HUDEP-2 (cell line): Measurements from ENCODE around the gene EGFL7.
"Not testable (repeated sequence)": the region's sequence is repeated elsewhere in the genome, so short reads cannot be mapped to it uniquely, and the experiment has no call there.

Experiments used
- DNase-seq, 76 experiments: peaks; one replicate each; lab custom pipeline; 2025; ENCODE audit not compliant: unreplicated experiment in 76 of 76; lab: John Stamatoyannopoulos, UW

The EGFL7 gene

GRCh38 chr9:136624184-136624951 lies 38.3 kb upstream of the EGFL7 start:
- DNase-seq, result no peak

- DNase-seq, result no peak
Measured at GRCh38 chr9:136625101-136626065, 37.3 kb upstream of the EGFL7 start.

GRCh38 chr9:136626066-136626725 lies 36.5 kb upstream of the EGFL7 start:
- DNase-seq, result no peak

DNA sequence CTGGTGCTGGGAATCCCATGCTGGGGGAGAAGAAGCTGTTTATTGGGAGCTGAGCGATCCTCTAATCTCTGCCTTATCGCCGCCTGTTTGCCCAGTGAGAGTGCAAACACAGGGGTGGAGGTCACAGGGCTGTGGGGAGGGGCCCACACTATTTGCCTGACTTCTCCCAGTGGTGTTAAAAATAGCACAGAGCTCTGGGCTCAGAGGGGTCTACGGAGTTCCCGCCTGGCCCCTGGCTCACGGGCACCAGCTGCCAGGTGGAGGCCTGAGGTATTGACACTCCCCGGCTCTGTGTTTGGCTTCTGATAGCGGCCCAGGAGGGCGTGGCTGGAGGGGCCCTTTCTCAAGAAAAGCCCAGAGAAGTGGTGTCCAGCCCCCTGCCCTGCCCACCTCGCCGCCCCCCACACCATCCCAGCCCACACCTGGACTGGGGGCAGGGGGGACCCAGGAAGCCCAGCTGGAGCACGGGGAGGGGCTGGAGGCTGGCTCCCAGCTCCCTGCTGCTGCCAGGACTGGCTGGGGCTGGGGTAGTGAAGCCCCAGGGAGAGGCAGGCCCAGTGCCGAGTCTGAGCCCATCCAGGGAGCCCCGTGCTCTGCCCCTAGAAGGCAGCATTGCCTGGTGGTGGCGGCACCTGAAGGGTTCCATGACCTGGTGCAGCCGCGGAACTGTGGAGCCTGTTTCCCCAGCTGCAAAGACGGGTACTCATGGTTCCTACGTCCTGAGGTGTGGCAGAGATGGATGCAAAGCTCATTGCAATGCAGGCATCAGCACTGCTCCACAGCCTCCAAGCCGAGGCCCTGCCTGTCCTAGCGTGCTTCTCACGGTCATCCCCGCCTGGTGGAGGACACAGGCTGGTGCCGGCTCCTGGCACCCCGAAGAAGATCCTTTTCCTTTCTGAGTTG lies 35.7 kb upstream of the EGFL7 start:
- no peak for DNase-seq

- no peak for DNase-seq
Measured at GRCh38 chr9:136627703-136628102, 35.0 kb upstream of the EGFL7 start.

- DNase-seq, result no peak
Measured at GRCh38 chr9:136628268-136628667, 34.4 kb upstream of the EGFL7 start.

- DNase-seq, result no peak
Measured at GRCh38 chr9:136629001-136629878, 33.5 kb upstream of the EGFL7 start.

- peak in 8 of 76 experiments; percentile 4 to 21 (median 12) for DNase-seq
Measured at GRCh38 chr9:136629879-136630661, 32.6 kb upstream of the EGFL7 start.

DNA sequence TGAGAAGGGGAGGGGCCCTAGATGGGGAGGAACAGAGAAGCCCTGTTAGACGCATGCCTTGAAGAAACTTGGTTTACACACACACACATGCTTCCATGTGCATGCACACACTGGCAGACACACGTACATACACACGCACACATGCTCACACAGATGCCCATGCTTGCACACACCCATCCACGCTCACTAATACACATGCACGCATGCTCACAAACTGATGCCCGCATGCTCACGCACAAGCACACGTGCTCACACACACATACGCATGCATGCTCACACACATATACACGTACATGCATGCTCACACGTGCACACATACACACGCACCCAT lies 32.1 kb upstream of the EGFL7 start:
- no peak for DNase-seq

GRCh38 chr9:136631038-136632000 lies 31.4 kb upstream of the EGFL7 start:
- DNase-seq, result peak in 61 of 76 experiments; percentile 8 to 74 (median 55)

DNA sequence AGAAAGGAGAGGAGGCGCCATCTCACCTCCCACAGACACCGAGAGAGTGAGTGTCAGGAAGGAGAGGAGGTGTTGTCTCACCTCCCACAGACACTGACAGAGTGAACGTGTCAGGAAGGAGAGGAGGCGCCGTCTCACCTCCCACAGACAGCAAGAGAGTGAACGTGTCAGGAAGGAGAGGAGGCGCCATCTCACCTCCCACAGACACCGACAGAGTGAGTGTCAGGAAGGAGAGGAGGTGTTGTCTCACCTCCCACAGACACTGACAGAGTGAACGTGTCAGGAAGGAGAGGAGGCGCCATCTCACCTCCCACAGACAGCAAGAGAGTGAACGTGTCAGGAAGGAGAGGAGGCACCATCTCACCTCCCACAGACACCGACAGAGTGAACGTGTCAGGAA lies 30.6 kb upstream of the EGFL7 start:
- DNase-seq, result not testable (repeated sequence)

- DNase-seq, result not testable (repeated sequence)
Measured at GRCh38 chr9:136632491-136633106, 30.1 kb upstream of the EGFL7 start.

GRCh38 chr9:136634904-136635303 lies 27.8 kb upstream of the EGFL7 start:
- DNase-seq, result no peak

- no peak for DNase-seq
Measured at GRCh38 chr9:136640171-136641111, 22.3 kb upstream of the EGFL7 start.

DNA sequence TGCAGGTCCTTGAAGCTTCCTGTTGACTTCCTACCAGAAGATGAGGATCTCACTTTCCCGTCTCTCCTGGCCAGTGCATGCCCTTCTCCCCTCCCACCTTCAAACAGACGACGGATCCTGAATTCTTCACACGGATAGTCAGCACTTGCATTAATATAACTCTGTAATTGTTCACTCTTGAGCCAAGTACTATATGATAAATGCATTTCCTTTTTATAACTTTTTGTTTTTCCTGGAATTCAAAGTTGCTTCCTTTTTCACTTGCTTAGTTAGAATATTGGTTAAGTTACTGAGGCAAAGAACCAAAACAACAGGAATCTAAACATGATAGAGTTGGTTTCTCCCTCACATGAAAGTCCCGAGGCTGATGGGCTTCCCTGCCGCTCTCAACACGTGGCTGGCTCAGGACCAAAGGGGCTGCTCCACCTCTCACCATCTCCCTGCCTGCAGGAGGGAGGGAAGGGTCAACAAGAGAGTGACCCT lies 20.2 kb upstream of the EGFL7 start:
- DNase-seq, result no peak
